Stimulated activated CD4-positive, alpha-beta T cell treated with anti-CD3 and anti-CD28 coated beads, TNF-alpha, amount 100 ng/mL, for 1 hour (primary cell): ENCODE measurements around the gene CYTH1.
A peak's percentile ranks its signal among the peaks of the same experiment; 100 is the strongest.

Experiments
- DNase-seq, 3 donors: peaks; one replicate each; pipeline ENCODE4 v3.0.0-alpha.2; 2020; ENCODE audit warnings: low read depth in 3 of 3, low spot score in 1 of 3

Gene CYTH1

GRCh38 chr17:78718575-78719208 lies 63.4 kb downstream of the CYTH1 start:
- no peak for DNase-seq

- DNase-seq: no peak
Measured at GRCh38 chr17:78717431-78717980, 64.6 kb downstream of the CYTH1 start.

- no peak for DNase-seq
Measured at GRCh38 chr17:78716814-78717393, 65.2 kb downstream of the CYTH1 start.

- DNase-seq: no peak
Measured at GRCh38 chr17:78716292-78716691, 65.8 kb downstream of the CYTH1 start.

GRCh38 chr17:78715876-78716275 lies 66.2 kb downstream of the CYTH1 start:
- DNase-seq: no peak

GRCh38 chr17:78715000-78715771 lies 66.9 kb downstream of the CYTH1 start:
- no peak for DNase-seq

- DNase-seq: no peak
Measured at GRCh38 chr17:78714534-78714933, 67.5 kb downstream of the CYTH1 start.

- no peak for DNase-seq
Measured at GRCh38 chr17:78712043-78712442, 70.0 kb downstream of the CYTH1 start.

- no peak for DNase-seq
Measured at GRCh38 chr17:78710607-78711006, 71.5 kb downstream of the CYTH1 start.

GRCh38 chr17:78709751-78710181 lies 72.3 kb downstream of the CYTH1 start:
- no peak for DNase-seq

GRCh38 chr17:78709119-78709681 lies 72.9 kb downstream of the CYTH1 start:
- no peak for DNase-seq

- peak in 2 of 3 donors; percentile 10 to 49 for DNase-seq
Measured at GRCh38 chr17:78708510-78708973, 73.5 kb downstream of the CYTH1 start.

GRCh38 chr17:78707923-78708322 lies 74.2 kb downstream of the CYTH1 start:
- no peak for DNase-seq

GRCh38 chr17:78707016-78707415 lies 75.1 kb downstream of the CYTH1 start:
- DNase-seq: no peak

GRCh38 chr17:78706271-78706915 lies 75.7 kb downstream of the CYTH1 start:
- no peak for DNase-seq

- no peak for DNase-seq
Measured at GRCh38 chr17:78705071-78705470, 77.0 kb downstream of the CYTH1 start.

GRCh38 chr17:78704594-78704993 lies 77.5 kb downstream of the CYTH1 start:
- no peak for DNase-seq

- no peak for DNase-seq
Measured at GRCh38 chr17:78697554-78698343, 84.3 kb downstream of the CYTH1 start.

- no peak for DNase-seq
Measured at GRCh38 chr17:78697122-78697521, 85.0 kb downstream of the CYTH1 start.
